ENCODE results near the gene CASP8. TPM values are rescaled to one million over a fixed set of nuclear protein-coding genes. Genes with fewer than 3 reads are reported as not detected.
A peak's percentile ranks its signal among the peaks of the same experiment; 100 is the strongest.

CASP8 gene
- total RNA-seq, 4 donors from 2014 or later = 32.0 to 262 (median 42.8) TPM

DNA sequence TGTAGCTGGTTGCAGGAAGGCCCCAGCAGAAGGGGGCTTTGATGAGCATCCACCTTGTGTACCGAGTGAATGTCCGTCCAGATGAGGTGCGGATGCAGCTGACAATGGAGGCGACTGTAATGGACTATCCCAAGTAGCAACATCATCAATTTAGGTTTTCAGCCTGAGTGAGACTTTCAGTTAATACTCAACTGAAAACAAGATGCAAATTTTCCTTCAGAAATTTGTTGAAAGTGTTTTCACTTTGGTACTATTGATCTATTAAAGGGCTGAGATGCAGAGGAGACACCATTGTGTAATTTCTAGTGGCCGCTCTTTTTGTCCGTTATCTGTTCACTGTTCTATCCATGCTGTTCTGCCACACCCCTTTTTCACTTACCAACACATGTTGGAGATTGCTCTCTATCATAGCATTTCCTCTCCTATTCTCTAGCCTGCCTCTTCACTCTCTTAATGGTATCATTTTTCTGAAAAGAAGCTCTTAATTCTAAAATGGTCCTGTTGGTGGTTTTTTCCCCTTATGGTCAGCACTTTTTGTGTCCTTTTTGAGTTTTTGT is 12.0 kb upstream of the CASP8 start:
- H3K27me3 ChIP-seq = no peaks in the 10 kb centered on the region
- H3K36me3 ChIP-seq = no peaks in the 10 kb centered on the region
- DNase-seq = no peak
- no peak overlapping the region for H3K4me3 ChIP-seq
- TF ChIP-seq POLR2A (IDR thresholded peaks at IDR 0.05) = no peak
- TF ChIP-seq, protein P1, sequence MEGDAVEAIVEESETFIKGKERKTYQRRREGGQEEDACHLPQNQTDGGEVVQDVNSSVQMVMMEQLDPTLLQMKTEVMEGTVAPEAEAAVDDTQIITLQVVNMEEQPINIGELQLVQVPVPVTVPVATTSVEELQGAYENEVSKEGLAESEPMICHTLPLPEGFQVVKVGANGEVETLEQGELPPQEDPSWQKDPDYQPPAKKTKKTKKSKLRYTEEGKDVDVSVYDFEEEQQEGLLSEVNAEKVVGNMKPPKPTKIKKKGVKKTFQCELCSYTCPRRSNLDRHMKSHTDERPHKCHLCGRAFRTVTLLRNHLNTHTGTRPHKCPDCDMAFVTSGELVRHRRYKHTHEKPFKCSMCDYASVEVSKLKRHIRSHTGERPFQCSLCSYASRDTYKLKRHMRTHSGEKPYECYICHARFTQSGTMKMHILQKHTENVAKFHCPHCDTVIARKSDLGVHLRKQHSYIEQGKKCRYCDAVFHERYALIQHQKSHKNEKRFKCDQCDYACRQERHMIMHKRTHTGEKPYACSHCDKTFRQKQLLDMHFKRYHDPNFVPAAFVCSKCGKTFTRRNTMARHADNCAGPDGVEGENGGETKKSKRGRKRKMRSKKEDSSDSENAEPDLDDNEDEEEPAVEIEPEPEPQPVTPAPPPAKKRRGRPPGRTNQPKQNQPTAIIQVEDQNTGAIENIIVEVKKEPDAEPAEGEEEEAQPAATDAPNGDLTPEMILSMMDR (IDR thresholded peaks at IDR 0.05) = no peak
- peaks cover 0 to 10% (median 0%) of the 10 kb centered on the region in 4 donors for H3K4me1 ChIP-seq
- H3K9me3 ChIP-seq = no peaks in the 10 kb centered on the region
- H3K27ac ChIP-seq = no peak overlapping the region

- Histone ChIP-seq H3K36me3 (no peaks in the 10 kb centered on the region), H3K4me1 (peaks cover 0 to 18% (median 0%) of the 10 kb centered on the region in 4 donors), H3K27ac (no peak overlapping the region), H3K27me3 (no peaks in the 10 kb centered on the region), H3K9me3 (no peaks in the 10 kb centered on the region), H3K4me3 (no peak overlapping the region)
- TF ChIP-seq, protein P1 (IDR thresholded peaks at IDR 0.05) = no peak
- no peak for TF ChIP-seq POLR2A (IDR thresholded peaks at IDR 0.05)
- no peak for DNase-seq
Measured at GRCh38 chr2:201249889-201250288, 10.4 kb upstream of the CASP8 start.

- H3K27me3 ChIP-seq = no peaks in the 10 kb centered on the region
- DNase-seq = no peak
- no peak overlapping the region for H3K27ac ChIP-seq
- TF ChIP-seq, protein P1 (IDR thresholded peaks at IDR 0.05) = no peak
- TF ChIP-seq POLR2A (IDR thresholded peaks at IDR 0.05) = no peak
- H3K9me3 ChIP-seq = no peaks in the 10 kb centered on the region
- no peak overlapping the region for H3K4me3 ChIP-seq
- H3K36me3 ChIP-seq = no peaks in the 10 kb centered on the region
- H3K4me1 ChIP-seq = peaks cover 0 to 18% (median 0%) of the 10 kb centered on the region in 4 donors
Measured at GRCh38 chr2:201250741-201251140, 9.6 kb upstream of the CASP8 start.

- H3K4me1 ChIP-seq = peaks cover 0 to 29% (median 9%) of the 10 kb centered on the region in 4 donors
- H3K27ac ChIP-seq = peak overlapping the region in 2 of 4 donors; percentile 35 to 60
- DNase-seq = no peak
- TF ChIP-seq, protein P1 (IDR thresholded peaks at IDR 0.05) = no peak
- TF ChIP-seq POLR2A (IDR thresholded peaks at IDR 0.05) = no peak
- no peaks in the 10 kb centered on the region for H3K9me3 ChIP-seq
- H3K4me3 ChIP-seq = no peak overlapping the region
- no peaks in the 10 kb centered on the region for H3K36me3 ChIP-seq
- no peaks in the 10 kb centered on the region for H3K27me3 ChIP-seq
Measured at GRCh38 chr2:201254081-201254730, 6.1 kb upstream of the CASP8 start.

DNA sequence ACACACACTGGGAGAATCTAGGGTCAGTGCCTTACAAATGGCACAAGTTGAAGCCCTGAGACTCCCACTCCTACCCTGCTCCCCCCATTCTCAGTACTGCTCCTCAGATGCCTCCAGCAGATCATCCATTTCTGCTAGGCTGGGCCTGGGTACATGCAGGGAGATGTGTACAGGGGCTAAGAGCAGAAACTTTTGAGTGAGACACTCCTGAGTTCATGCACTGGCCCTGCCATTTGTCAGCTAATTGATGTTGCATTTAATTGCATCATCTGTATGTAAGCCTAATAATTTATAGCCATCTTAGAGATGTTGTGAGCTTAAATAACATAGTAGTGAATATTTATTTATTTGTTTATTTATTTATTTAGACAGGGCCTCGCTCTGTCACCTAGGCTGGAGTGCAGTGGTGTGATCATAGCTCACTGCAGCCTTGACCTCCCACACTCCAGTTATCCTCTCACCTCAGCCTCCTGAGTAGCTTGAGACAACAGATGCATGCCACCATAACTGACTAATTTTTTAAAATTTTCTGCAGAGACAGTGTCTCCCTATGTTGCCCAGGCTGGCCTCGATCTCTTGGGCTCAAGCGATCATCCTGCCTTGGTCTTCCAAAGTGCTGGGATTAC is 4.8 kb upstream of the CASP8 start:
- Histone ChIP-seq H3K27ac (peak overlapping the region in 2 of 4 donors; percentile 88 to 93), H3K4me3 (no peak overlapping the region), H3K27me3 (no peaks in the 10 kb centered on the region), H3K9me3 (no peaks in the 10 kb centered on the region), H3K4me1 (peaks cover 0 to 34% (median 17%) of the 10 kb centered on the region in 4 donors), H3K36me3 (no peaks in the 10 kb centered on the region)
- DNase-seq = no peak
- TF ChIP-seq POLR2A (IDR thresholded peaks at IDR 0.05) = no peak
- TF ChIP-seq, protein P1 (IDR thresholded peaks at IDR 0.05) = no peak

All from Peyer's patch (tissue), 4 donors.